Medulla oblongata (tissue), 1 donor: Measurements from ENCODE around the gene SLC35G6.
"Not testable (repeated sequence)": the region's sequence is repeated elsewhere in the genome, so short reads cannot be mapped to it uniquely, and the experiment has no call there.

Source experiments
- DNase-seq: peaks from one replicate; pipeline ENCODE4 v3.0.0-alpha.2; 2015; ENCODE audit errors: extremely low spot score

Gene SLC35G6

DNA sequence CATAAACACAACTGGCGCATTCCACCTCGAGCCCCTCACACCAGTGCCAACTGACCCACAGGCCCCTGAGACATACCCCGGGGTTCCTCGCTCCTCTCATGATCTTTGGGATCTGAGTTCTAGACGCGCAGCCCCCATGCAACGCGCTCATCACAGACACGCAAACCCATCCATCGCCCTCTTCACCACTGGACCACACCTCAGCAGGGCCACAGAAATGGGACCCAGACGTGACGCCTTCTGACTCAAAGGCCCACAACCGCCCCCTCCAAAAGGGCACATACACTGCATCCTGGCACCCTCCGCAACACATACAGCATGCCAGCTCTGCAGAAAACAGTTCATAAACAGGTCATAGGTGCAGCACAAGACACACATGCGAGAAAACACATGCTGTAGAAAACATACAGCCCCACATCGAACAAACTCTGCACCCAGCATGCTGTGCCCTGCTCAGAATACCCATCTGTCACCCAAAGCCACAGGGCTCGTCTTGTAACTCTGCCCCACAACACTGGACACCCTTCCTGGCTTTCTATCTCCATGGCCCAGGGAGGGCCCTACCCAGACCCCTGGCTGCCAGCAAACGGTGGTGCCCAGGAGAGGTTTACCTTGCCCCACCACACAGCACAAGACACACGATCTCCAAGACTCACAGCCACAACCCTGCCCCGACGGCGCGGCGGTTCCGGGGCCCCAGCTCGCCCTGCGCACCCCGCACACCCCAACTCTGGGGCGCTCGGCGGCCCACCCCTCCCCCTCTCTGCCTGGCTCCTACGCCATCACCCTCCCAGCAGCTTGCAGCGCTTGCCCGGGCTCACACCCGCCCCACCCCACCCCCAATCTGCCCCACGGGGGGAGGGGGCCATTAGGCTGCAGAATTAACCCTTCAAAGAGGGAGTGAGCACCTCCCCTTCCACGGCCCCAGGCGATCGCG is 2.7 kb upstream of the SLC35G6 start:
- peak; percentile 60 for DNase-seq

DNA sequence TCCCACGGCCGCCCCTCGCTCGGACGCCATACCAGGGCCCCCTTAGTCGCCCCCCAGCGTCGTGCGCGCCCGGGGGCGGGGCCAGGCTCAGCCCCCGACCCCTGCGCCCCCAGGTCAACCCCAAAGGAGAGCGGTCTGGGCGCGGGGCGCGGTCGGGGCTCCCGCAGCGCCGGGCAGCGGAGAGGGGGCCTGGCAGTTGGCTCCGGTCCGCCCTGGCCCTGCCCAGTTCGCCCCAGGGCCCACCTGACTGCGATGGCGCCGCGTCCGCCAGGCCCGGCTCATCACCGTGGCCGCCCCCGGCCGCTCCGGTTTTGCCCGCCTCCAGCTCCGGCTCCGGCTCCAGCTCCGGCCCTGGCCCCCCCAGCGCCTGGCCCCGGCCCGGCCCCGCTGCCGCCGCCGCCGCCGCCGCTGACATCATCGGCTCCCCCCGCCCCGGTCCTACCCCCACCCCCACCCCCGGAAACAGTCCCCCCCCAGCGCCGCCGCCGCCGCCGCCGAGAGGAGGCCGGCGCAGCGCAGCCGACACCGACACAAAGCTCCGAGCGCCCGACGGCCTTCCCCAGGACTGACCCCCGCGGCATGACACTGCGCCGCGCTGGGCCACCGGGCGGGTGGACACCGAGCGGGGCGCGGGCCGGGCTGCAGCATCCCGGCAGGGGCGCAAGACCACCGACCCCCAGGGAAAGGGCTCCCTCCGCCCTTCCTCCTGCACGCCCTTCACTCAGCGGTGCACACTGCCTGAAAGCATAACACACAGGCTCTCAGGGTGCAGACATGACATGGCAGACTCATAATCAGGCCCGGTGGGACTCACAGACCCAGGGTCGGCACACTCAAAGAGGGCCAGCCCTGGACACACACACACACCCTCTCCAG is 1.8 kb upstream of the SLC35G6 start, which contains the start of gene ZBTB4:
Gene ZBTB4, minus strand, starts transcription at position 419 of the 876 bp plus-strand sequence. CDS start 12,830 bp downstream, outside the sequence.
- DNase-seq = peak; percentile 45

DNA sequence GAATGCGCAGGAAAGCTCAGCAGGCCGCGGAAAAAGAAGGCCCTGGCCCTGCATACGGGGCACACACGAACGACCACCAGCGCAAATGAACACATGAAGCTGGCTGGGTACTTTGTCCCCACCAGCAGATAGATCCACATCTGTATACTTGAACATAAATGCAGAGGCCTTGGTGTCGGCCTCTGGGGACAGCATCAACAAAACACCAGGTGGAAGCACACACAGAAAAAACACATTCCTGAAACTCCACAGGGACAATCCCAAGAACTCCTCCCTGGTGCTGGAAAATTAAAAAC is 1.2 kb upstream of the SLC35G6 start:
- DNase-seq = no peak

DNA sequence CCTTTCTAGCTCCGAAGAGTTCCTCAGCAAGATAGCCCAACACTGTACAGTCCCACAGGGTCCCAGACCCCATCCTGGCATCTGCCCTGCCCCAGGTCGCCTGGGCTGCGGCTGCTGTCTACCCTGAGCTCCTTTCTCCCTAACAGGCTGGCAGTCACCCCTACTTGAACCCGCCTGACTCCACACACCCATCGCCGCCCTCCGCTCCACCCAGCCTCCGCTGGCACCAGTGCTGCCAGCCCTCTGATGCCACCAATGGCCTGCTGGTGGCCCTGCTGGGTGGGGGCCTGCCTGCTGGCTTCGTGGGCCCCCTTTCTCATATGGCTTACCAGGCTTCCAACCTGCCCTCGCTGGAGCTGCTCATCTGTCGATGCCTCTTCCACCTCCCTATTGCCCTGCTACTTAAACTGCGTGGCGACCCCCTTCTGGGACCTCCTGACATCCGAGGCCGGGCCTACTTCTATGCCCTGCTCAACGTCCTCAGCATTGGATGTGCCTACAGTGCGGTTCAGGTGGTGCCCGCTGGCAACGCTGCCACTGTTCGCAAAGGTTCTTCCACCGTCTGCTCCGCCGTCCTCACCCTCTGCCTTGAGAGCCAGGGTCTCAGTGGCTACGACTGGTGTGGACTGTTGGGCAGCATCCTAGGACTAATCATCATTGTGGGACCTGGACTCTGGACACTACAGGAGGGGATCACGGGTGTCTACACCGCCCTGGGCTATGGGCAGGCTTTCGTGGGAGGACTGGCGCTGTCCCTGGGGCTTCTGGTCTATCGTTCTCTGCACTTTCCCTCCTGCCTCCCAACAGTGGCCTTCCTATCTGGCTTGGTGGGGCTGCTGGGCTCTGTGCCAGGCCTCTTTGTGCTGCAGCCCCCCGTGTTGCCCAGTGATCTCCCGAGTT is 846 bp downstream of the SLC35G6 start:
- DNase-seq = not testable (repeated sequence)

DNA sequence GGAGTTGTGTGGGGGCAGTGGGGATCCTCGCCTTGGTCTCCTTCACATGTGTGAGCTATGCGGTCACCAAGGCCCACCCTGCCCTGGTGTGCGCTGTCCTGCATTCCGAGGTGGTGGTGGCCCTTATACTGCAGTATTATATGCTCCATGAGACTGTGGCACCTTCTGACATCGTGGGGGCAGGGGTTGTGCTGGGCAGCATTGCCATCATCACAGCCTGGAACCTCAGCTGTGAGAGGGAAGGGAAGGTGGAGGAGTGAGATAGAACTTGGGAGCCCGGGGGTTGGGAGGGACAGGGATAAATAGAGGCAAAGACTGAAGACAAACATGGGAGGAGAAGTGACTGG is 1.5 kb downstream of the SLC35G6 start:
- DNase-seq = not testable (repeated sequence)

DNA sequence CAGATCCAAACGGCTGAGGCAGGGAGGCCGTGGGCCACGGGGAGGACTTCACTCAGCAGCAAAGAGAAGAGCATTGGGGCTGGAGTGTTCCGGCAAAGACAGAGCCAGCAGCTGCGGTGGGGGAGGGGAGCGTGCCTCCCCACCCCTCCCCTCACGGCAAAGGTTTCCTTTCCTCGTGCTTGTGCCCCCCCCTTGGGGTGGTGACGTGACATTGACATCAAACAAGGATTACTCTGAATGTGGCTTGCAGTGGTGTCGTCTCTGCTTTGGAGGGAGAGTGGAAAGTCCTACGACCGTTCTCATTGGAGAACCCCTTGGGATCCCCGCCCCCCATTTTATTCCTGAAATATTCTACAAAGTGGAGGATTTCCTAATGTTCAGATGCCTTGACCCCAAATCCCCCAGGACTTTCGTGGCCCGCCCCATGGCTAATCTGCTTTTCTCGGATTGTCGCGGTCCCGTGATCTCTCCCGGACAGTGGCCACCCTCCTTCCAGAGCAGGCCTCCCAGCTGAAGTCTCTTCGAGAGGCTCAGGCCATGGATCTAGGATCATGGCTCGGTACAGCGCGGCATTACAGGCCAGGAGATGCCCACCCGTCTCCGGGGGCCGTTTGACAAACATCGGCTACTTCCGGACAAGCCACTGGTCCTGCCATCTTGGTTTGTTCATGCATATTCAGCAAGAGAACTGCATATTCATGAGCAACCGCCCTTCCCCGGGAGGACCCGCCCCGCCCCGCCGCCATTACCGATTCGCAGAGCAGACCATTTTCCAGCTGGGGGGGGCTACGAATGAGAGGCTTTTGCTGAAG is 2.2 kb downstream of the SLC35G6 start:
- DNase-seq = peak; percentile 96

DNA sequence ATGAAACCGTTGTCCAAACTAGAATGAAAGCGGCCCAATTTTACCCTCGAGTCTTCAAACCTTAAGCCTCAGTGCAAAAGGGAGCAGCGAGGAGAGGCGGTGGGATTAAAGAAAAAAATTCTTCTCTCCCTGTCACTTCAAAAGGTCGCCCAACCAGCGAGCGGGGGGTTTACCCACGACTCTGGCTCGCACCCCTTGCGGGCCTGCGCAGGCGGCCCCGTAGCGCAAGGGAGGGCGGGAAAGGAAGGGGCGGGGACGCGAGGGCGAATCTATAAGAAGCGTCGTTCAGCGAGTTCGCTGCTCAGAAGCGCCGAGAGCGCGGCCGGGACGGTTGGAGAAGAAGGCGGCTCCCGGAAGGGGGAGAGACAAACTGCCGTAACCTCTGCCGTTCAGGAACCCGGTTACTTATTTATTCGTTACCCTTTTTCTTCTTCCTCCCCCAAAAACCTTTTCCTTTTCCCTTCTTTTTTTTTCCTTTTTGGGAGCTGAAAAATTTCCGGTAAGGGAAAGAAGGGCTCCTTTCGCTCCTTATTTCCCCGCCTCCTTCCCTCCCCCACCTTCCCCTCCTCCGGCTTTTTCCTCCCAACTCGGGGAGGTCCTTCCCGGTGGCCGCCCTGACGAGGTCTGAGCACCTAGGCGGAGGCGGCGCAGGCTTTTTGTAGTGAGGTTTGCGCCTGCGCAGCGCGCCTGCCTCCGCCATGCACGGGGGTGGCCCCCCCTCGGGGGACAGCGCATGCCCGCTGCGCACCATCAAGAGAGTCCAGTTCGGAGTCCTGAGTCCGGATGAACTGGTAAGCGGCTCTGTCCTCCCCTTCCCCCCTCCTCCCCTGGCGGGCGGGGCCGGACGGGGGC is 3.0 kb downstream of the SLC35G6 start, which contains the start of gene POLR2A:
Gene POLR2A, plus strand, starts transcription at position 300 of the 852 bp plus-strand sequence.
- peak; percentile 99 for DNase-seq

DNA sequence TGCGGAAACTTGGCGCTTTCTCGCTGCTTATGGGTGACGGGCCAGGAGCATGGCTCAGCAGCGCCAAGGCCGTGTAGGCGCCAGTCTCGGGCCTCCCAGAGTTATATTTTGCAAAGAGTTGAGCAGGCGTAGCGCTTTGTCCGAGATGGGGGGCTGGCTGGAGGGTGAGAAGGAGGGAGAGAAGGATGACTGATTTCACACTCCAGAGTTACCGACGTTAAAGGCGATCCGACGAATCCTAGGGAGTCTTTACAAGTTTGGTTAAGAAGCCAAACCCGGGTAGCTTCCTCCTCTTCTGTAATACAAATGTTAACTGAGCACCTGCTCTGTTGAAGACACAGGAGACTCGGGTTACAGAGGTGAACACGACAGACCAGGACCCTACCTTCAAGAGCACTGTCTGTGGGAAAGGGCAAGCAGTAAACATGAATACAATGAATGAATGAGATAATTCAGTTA is 3.7 kb downstream of the SLC35G6 start:
- DNase-seq = no peak

DNA sequence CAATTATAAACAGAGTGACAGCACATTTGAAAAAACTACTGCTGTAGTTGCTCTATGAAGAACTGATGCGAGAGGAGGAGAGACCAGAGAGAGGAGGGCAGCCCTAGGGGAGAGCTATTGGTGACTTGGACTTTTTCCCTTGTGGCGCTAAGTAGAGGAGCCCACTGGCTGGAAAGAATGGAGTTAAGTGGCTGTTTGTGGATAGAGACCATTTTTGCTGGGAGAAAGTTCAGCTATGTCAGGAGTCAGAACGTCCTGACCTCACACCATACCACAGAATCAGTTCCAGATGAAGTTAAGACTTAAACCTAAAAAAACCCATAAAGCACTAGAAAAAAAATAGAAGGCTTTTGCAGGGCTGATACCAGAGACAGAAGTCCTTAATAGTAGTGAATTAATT is 4.9 kb downstream of the SLC35G6 start:
- no peak for DNase-seq

DNA sequence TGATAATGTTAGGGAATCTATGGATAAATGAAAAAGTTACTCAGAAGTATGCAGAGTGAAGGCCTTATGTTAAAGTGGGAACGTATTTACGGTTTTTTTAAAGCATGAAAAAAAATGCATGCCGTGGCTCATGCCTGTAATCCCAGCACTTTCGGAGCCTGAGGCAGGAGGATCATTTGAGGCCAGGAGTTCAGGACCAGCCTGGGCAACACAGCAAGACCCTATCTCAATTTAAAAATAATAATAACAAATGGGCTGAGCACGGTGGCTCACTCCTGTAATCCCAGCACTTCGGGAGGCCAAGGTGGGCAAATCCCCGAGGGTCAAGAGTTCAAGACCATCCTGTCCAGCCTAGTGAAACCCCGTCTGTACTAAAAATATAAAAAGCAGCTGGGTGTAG is 8.9 kb downstream of the SLC35G6 start:
- DNase-seq = no peak

DNA sequence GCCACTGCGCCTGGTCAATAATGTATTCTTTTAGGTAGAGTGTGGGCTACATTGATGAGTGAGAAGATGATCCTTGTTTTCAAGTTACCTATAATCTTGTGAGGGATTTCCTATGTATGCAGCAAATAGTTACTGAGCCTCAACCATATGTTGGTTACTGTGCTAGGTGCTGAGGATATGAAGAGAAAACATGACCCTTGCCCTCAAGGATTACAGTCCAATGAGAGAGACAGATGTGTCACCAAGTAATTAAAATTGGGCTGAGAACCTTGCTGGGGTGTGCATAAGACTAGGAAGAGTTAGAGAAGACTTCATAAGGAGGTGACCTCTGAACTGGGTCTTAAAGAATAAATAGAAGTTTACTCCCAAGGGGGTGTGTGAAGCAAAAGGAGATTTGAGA is 10.3 kb downstream of the SLC35G6 start:
- no peak for DNase-seq

DNA sequence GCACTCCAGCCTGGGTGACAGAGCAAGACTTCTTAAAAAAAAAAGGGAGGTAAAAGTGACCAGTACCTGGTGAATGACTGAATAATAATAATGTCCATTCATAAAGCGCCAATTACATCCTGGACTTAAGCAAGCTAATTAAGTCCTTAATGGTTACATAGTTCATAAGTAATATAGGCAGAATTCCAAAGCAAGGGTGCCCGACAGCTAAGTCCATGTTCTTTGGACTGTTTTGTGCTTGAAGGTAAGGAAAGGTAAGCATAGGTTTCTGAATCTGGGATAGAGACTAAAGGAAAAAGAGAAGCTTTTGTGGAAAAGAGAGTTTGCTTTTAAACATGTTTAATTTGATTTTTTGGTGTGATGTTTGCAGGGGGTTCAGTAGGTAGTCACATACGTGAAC is 12.7 kb downstream of the SLC35G6 start:
- no peak for DNase-seq

DNA sequence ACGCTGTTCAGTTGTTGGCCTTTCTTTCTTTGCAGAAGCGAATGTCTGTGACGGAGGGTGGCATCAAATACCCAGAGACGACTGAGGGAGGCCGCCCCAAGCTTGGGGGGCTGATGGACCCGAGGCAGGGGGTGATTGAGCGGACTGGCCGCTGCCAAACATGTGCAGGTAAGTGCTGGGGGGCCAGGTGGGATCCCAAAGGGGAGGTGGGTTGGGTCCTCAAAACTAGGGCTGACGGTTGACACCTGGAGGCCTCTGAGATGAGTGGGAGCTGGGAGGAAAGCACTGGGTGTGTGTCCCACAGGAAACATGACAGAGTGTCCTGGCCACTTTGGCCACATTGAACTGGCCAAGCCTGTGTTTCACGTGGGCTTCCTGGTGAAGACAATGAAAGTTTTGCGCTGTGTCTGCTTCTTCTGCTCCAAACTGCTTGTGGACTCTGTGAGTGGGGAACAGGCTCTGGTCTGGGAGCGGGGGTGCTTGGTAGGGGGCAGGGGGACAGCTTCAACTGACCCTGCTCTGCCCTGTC is 14.7 kb downstream of the SLC35G6 start:
- no peak for DNase-seq

DNA sequence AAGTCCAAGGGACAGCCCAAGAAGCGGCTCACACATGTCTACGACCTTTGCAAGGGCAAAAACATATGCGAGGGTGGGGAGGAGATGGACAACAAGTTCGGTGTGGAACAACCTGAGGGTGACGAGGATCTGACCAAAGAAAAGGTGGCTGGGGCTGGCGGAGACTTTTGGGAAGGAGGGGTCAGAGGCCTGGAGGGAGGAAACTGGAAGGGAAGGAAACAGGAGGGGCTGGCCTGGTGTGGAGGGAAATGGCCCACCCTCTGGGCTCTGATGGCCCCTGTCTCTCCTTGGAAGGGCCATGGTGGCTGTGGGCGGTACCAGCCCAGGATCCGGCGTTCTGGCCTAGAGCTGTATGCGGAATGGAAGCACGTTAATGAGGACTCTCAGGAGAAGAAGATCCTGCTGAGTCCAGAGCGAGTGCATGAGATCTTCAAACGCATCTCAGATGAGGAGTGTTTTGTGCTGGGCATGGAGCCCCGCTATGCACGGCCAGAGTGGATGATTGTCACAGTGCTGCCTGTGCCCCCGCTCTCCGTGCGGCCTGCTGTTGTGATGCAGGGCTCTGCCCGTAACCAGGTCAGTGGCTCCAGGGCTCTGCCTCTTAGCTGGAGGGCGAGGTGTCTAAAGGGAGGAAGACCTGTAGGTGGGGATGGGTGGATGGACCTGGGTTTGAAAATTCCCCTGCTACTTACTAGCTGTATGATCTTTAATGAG is 15.4 kb downstream of the SLC35G6 start:
- DNase-seq = no peak

DNA sequence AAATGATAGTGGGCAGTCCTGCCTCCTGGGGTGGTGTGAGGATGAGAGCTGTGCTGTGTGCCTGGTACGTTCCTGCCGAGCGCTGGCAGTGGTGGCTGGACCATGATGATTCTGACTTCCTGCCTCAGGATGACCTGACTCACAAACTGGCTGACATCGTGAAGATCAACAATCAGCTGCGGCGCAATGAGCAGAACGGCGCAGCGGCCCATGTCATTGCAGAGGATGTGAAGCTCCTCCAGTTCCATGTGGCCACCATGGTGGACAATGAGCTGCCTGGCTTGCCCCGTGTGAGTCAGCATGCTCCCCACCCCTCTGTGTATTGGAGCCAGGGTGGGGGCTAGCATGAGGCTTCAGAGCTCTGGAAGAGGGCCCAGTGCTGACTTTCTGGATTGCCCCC is 16.0 kb downstream of the SLC35G6 start:
- no peak for DNase-seq

DNA sequence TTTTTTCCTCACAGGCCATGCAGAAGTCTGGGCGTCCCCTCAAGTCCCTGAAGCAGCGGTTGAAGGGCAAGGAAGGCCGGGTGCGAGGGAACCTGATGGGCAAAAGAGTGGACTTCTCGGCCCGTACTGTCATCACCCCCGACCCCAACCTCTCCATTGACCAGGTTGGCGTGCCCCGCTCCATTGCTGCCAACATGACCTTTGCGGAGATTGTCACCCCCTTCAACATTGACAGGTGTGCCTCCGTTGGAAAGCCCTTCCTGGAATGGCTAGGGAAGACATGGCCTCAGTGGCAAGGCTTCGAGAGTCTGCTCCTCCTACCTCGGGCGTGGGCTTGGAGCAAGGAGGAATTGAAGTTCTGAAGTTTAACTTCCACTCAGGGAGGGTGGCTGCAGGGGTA is 16.4 kb downstream of the SLC35G6 start:
- DNase-seq = no peak

DNA sequence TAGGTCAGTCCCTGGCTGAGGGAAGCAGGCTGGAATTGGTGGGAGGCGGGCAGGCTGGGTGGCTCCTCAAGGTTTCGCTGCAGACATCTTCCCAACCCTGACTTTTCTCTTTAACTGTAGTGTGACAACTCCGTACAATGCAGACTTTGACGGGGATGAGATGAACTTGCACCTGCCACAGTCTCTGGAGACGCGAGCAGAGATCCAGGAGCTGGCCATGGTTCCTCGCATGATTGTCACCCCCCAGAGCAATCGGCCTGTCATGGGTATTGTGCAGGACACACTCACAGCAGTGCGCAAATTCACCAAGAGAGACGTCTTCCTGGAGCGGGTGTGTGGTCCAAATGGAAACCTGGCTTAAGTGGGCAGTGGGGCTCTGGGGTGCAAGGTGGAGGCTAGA is 17.9 kb downstream of the SLC35G6 start:
- no peak for DNase-seq

DNA sequence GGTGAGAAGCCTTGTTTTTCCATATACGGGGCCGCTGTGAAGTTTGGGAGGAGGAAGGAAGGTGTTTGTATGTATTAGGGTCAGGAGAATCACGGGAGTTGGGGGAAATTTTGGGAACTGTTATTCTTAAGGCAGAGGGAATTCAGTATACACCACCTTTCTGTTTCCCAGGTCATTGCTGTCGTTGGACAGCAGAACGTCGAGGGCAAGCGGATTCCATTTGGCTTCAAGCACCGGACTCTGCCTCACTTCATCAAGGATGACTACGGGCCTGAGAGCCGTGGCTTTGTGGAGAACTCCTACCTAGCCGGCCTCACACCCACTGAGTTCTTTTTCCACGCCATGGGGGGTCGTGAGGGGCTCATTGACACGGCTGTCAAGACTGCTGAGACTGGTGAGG is 20.5 kb downstream of the SLC35G6 start:
- no peak for DNase-seq
